HG03457 (cell line): Measurements from ENCODE around the gene RNASE8.
A peak's percentile ranks its signal among the peaks of the same experiment; 100 is the strongest.

ENCODE experiments used
- ATAC-seq: cut with Tn5 transposase; IDR thresholded peaks from one replicate; pipeline ENCODE4 v1.9.1; 2021; ENCODE audit warnings: moderate number of reproducible peaks; ENCODE audit not compliant: unreplicated experiment

RNASE8 gene

GRCh38 chr14:21090194-21090939 lies 32.7 kb downstream of the RNASE8 start:
- ATAC-seq: no peak

GRCh38 chr14:21090940-21091663 lies 33.5 kb downstream of the RNASE8 start:
- ATAC-seq: no peak

GRCh38 chr14:21091821-21092272 lies 34.2 kb downstream of the RNASE8 start:
- ATAC-seq: no peak

GRCh38 chr14:21092273-21093011 lies 34.8 kb downstream of the RNASE8 start:
- peak; percentile 61 for ATAC-seq

GRCh38 chr14:21093018-21093417 lies 35.4 kb downstream of the RNASE8 start:
- no peak for ATAC-seq

- ATAC-seq: no peak
These were observed 36.4 kb downstream of the RNASE8 start for GRCh38 chr14:21093769-21094681.

- no peak for ATAC-seq
These were observed 38.0 kb downstream of the RNASE8 start for GRCh38 chr14:21095430-21096205.

- no peak for ATAC-seq
These were observed 38.8 kb downstream of the RNASE8 start for GRCh38 chr14:21096438-21096837.

- ATAC-seq: no peak
These were observed 39.5 kb downstream of the RNASE8 start for GRCh38 chr14:21096978-21097635.

GRCh38 chr14:21097636-21098075 lies 40.0 kb downstream of the RNASE8 start:
- no peak for ATAC-seq

GRCh38 chr14:21098076-21098891 lies 40.7 kb downstream of the RNASE8 start, which contains the start of gene ZNF219:
ZNF219 (minus strand) TSS chr14:21098655; CDS start chr14:21093591, 5,064 bp downstream.
- ATAC-seq: no peak

- ATAC-seq: no peak
These were observed 41.4 kb downstream of the RNASE8 start for GRCh38 chr14:21098892-21099595.

GRCh38 chr14:21099596-21099985 lies 42.0 kb downstream of the RNASE8 start:
- no peak for ATAC-seq

- no peak for ATAC-seq
These were observed 43.3 kb downstream of the RNASE8 start, which contains the start of gene TMEM253 for GRCh38 chr14:21100931-21101330. TMEM253 (plus strand) TSS chr14:21101066; CDS start chr14:21101344, 278 bp downstream.

GRCh38 chr14:21101802-21102413 lies 44.3 kb downstream of the RNASE8 start:
- ATAC-seq: no peak

GRCh38 chr14:21102521-21103410 lies 45.1 kb downstream of the RNASE8 start:
- ATAC-seq: no peak
